Activated CD8-positive, alpha-beta memory T cell treated with anti-CD3 and anti-CD28 coated beads, Interleukin-2, amount 50 U/mL, for 48 hours (primary cell): ENCODE data around the gene RIMOC1.

ENCODE experiments used
- DNase-seq: peaks from one replicate; pipeline ENCODE4 v3.0.0-alpha.2; 2020

Gene RIMOC1

GRCh38 chr5:41903892-41904799, at the start of gene RIMOC1:
RIMOC1 (plus strand) TSS chr5:41904344; CDS start chr5:41904368, 24 bp downstream.
- DNase-seq, result peak; percentile 98

GRCh38 chr5:41856644-41857491, 47.3 kb upstream of the RIMOC1 start:
- no peak for DNase-seq

- DNase-seq, result no peak
Measured at GRCh38 chr5:41857989-41858388, 46.2 kb upstream of the RIMOC1 start.

- no peak for DNase-seq
Measured at GRCh38 chr5:41858890-41859289, 45.3 kb upstream of the RIMOC1 start.

GRCh38 chr5:41863871-41864486, 40.2 kb upstream of the RIMOC1 start:
- no peak for DNase-seq

GRCh38 chr5:41869151-41869723, 34.9 kb upstream of the RIMOC1 start:
- DNase-seq, result peak; percentile 69

- DNase-seq, result peak; percentile 93
Measured at GRCh38 chr5:41869724-41870626, 34.2 kb upstream of the RIMOC1 start, which contains the start of gene OXCT1. OXCT1 (minus strand) TSS chr5:41870425; CDS start chr5:41870358, 67 bp downstream.

- no peak for DNase-seq
Measured at GRCh38 chr5:41870627-41871048, 33.5 kb upstream of the RIMOC1 start.

- no peak for DNase-seq
Measured at GRCh38 chr5:41871852-41872251, 32.3 kb upstream of the RIMOC1 start.

- DNase-seq, result no peak
Measured at GRCh38 chr5:41874512-41875060, 29.6 kb upstream of the RIMOC1 start.

GRCh38 chr5:41875121-41875520, 29.0 kb upstream of the RIMOC1 start:
- no peak for DNase-seq

GRCh38 chr5:41876678-41877077, 27.5 kb upstream of the RIMOC1 start:
- no peak for DNase-seq

GRCh38 chr5:41877408-41877807, 26.7 kb upstream of the RIMOC1 start:
- DNase-seq, result no peak

- DNase-seq, result no peak
Measured at GRCh38 chr5:41878173-41878572, 26.0 kb upstream of the RIMOC1 start.

GRCh38 chr5:41878643-41879478, 25.3 kb upstream of the RIMOC1 start:
- DNase-seq, result no peak

- no peak for DNase-seq
Measured at GRCh38 chr5:41882765-41883164, 21.4 kb upstream of the RIMOC1 start.

- DNase-seq, result no peak
Measured at GRCh38 chr5:41883243-41883642, 20.9 kb upstream of the RIMOC1 start.

- DNase-seq, result no peak
Measured at GRCh38 chr5:41883936-41884335, 20.2 kb upstream of the RIMOC1 start.

- no peak for DNase-seq
Measured at GRCh38 chr5:41885286-41885685, 18.9 kb upstream of the RIMOC1 start.

- DNase-seq, result no peak
Measured at GRCh38 chr5:41891066-41891707, 13.0 kb upstream of the RIMOC1 start.
